DLD1 (cell line): ENCODE results near the gene DHDH.
"Not testable (repeated sequence)": the region's sequence is repeated elsewhere in the genome, so short reads cannot be mapped to it uniquely, and the experiment has no call there.

Source experiments
- in situ Hi-C: cut with HindIII; loops from 2 replicates; pipeline ENCODE4 v1.10.0; 2017; ENCODE audit warnings: low sequenced_read_pairs

DHDH gene

GRCh38 chr19:48915757-48916156, 17.7 kb upstream of the DHDH start:
- in situ Hi-C loops: no loop called here

- in situ Hi-C loops: no loop called here
Measured at GRCh38 chr19:48918071-48918470, 15.4 kb upstream of the DHDH start.

- in situ Hi-C loops: no loop called here
Measured at GRCh38 chr19:48918801-48919247, 14.7 kb upstream of the DHDH start.

- in situ Hi-C loops: not testable (repeated sequence)
Measured at GRCh38 chr19:48919271-48919670, 14.2 kb upstream of the DHDH start.

- in situ Hi-C loops: no loop called here
Measured at GRCh38 chr19:48920949-48921348, 12.6 kb upstream of the DHDH start.

- in situ Hi-C loops: no loop called here
Measured at GRCh38 chr19:48921721-48922500, 11.6 kb upstream of the DHDH start.

GRCh38 chr19:48922548-48923490, 10.7 kb upstream of the DHDH start:
- in situ Hi-C loops: no loop called here

- in situ Hi-C loops: no loop called here
Measured at GRCh38 chr19:48925240-48925843, 8.2 kb upstream of the DHDH start.

- in situ Hi-C loops: not testable (repeated sequence)
Measured at GRCh38 chr19:48925890-48926289, 7.6 kb upstream of the DHDH start.

GRCh38 chr19:48926909-48927308, 6.6 kb upstream of the DHDH start:
- in situ Hi-C loops: no loop called here

- in situ Hi-C loops: not testable (repeated sequence)
Measured at GRCh38 chr19:48927692-48928091, 5.8 kb upstream of the DHDH start.

- in situ Hi-C loops: no loop called here
Measured at GRCh38 chr19:48928164-48929025, 5.1 kb upstream of the DHDH start.

- in situ Hi-C loops: no loop called here
Measured at GRCh38 chr19:48934837-48935236, 1.3 kb downstream of the DHDH start.

GRCh38 chr19:48935864-48936263, 2.4 kb downstream of the DHDH start:
- in situ Hi-C loops: no loop called here

- in situ Hi-C loops: no loop called here
Measured at GRCh38 chr19:48938256-48938655, 4.8 kb downstream of the DHDH start.

- in situ Hi-C loops: no loop called here
Measured at GRCh38 chr19:48940902-48941301, 7.4 kb downstream of the DHDH start.

GRCh38 chr19:48943081-48943480, 9.6 kb downstream of the DHDH start:
- in situ Hi-C loops: no loop called here

GRCh38 chr19:48945415-48945814, 11.9 kb downstream of the DHDH start:
- in situ Hi-C loops: no loop called here

GRCh38 chr19:48945817-48946216, 12.3 kb downstream of the DHDH start:
- in situ Hi-C loops: no loop called here

- in situ Hi-C loops: no loop called here
Measured at GRCh38 chr19:48946463-48947257, 13.2 kb downstream of the DHDH start.
